SK-N-MC (cell line): Measurements from ENCODE around the gene ADRM1.

Experiments
- EZH2 ChIP-seq: fragments of 200-600 bp; sonication (generic); IDR thresholded peaks from one replicate; pipeline ENCODE4 v1.6.1; 2017; ENCODE audit warnings: antibody characterized with exemption
- FOXP2 ChIP-seq: optimal IDR thresholded peaks from 2 replicates; pipeline ENCODE3; 2011; ENCODE audit warnings: mild to moderate bottlenecking, moderate library complexity; ENCODE audit not compliant: insufficient read depth; ENCODE audit errors: extremely low read length, control extremely low read depth
- POLR2AphosphoS5 ChIP-seq: IDR thresholded peaks from 2 replicates; pipeline ENCODE4 v1.6.1; 2012; ENCODE audit warnings: mild to moderate bottlenecking, low read depth, low read length, borderline replicate concordance

GRCh38 chr20:62353289-62354030, 50.7 kb downstream of the ADRM1 start:
- TF ChIP-seq EZH2 (no peak), POLR2AphosphoS5 (no peak), FOXP2 (no peak)
